DND-41 (cell line): Measurements from ENCODE around the gene ZFAND2A.
"Not testable (repeated sequence)": the region's sequence is repeated elsewhere in the genome, so short reads cannot be mapped to it uniquely, and the experiment has no call there.

Experiments
- CTCF ChIP-seq: IDR thresholded peaks from 2 replicates; pipeline ENCODE4 v1.5.1; 2012; ENCODE audit warnings: borderline replicate concordance, low read length, moderate library complexity, mild to moderate bottlenecking; ENCODE audit not compliant: poor library complexity, severe bottlenecking; ENCODE audit errors: extremely low read depth
- EZH2 ChIP-seq: IDR thresholded peaks from 3 replicates; pipeline ENCODE4 v1.6.1; 2012; ENCODE audit warnings: borderline replicate concordance, low read depth, mild to moderate bottlenecking, moderate library complexity, low read length, inconsistent platforms; ENCODE audit not compliant: severe bottlenecking

- TF ChIP-seq CTCF, EZH2: not testable (repeated sequence)
These were observed 11.5 kb upstream of the ZFAND2A start for GRCh38 chr7:1171516-1171915.
